Astrocyte (in vitro differentiated cells and primary cell): ENCODE measurements around the gene ESYT3. TPM values are rescaled to one million over a fixed set of nuclear protein-coding genes. Genes with fewer than 3 reads are reported as not detected.
A peak's percentile ranks its signal among the peaks of the same experiment; 100 is the strongest.
"Not testable (repeated sequence)": the region's sequence is repeated elsewhere in the genome, so short reads cannot be mapped to it uniquely, and the experiment has no call there.

Source experiments
- DNase-seq: peaks from one replicate; pipeline ENCODE4 v3.0.0-alpha.2; 2010; ENCODE audit warnings: low read depth
- FAIRE-seq: peaks from 2 replicates; lab custom pipeline; 2011; peaks lifted over from hg19 to GRCh38; lab: Jason Lieb, UNC
- H2AFZ ChIP-seq: 2 replicates; pipeline ENCODE4 v1.6.0; 2012; ENCODE audit warnings: low read depth, low read length, inconsistent platforms
- H3K27ac ChIP-seq: 2 replicates; pipeline ENCODE4 v1.5.1; 2011; ENCODE audit warnings: low read depth, low read length, inconsistent platforms
- H3K27me3 ChIP-seq: 2 replicates; pipeline ENCODE4 v1.6.0; 2011; ENCODE audit warnings: low read length, inconsistent platforms; ENCODE audit not compliant: insufficient read depth
- H3K36me3 ChIP-seq: 2 replicates; pipeline ENCODE4 v1.5.1; 2011; ENCODE audit warnings: low read length, inconsistent platforms; ENCODE audit not compliant: insufficient read depth
- H3K4me1 ChIP-seq: 2 replicates; pipeline ENCODE4 v1.5.1; 2011; ENCODE audit warnings: low read length, inconsistent platforms; ENCODE audit not compliant: insufficient read depth
- H3K4me2 ChIP-seq: 2 replicates; pipeline ENCODE4 v1.6.0; 2012; ENCODE audit warnings: low read length, inconsistent platforms
- H3K4me3 ChIP-seq: 2 replicates; pipeline ENCODE4 v1.5.1; 2011; ENCODE audit warnings: low read depth, mild to moderate bottlenecking, low read length, inconsistent platforms; ENCODE audit not compliant: insufficient read depth
- H3K79me2 ChIP-seq: 2 replicates; pipeline ENCODE4 v1.6.0; 2012; ENCODE audit warnings: mild to moderate bottlenecking, low read length, inconsistent platforms; ENCODE audit not compliant: insufficient read depth
- H3K9ac ChIP-seq: 2 replicates; pipeline ENCODE4 v1.6.0; 2012; ENCODE audit warnings: mild to moderate bottlenecking, low read length, inconsistent platforms
- H3K9me3 ChIP-seq: 2 replicates; pipeline ENCODE4 v1.5.1; 2012; ENCODE audit warnings: low read depth, mild to moderate bottlenecking, low read length, inconsistent platforms; ENCODE audit not compliant: insufficient read depth
- H4K20me1 ChIP-seq: 2 replicates; pipeline ENCODE4 v1.6.0; 2012; ENCODE audit warnings: low read length, inconsistent platforms; ENCODE audit not compliant: insufficient read depth
- H3K27ac Mint-ChIP-seq: one replicate; pipeline ENCODE4 v1.8.0; 2021; ENCODE audit warnings: mild to moderate bottlenecking, mixed read lengths; ENCODE audit not compliant: unreplicated experiment
- H3K27me3 Mint-ChIP-seq: one replicate; pipeline ENCODE4 v1.8.0; 2021; ENCODE audit warnings: low read depth, mixed read lengths; ENCODE audit not compliant: unreplicated experiment
- H3K36me3 Mint-ChIP-seq: one replicate; pipeline ENCODE4 v1.8.0; 2021; ENCODE audit warnings: low read depth, mixed read lengths; ENCODE audit not compliant: unreplicated experiment
- H3K4me1 Mint-ChIP-seq: one replicate; pipeline ENCODE4 v1.8.0; 2021; ENCODE audit warnings: low read depth, mixed read lengths; ENCODE audit not compliant: unreplicated experiment
- H3K4me3 Mint-ChIP-seq: one replicate; pipeline ENCODE4 v1.8.0; 2021; ENCODE audit warnings: mild to moderate bottlenecking, moderate library complexity, mixed read lengths; ENCODE audit not compliant: unreplicated experiment
- H3K9me3 Mint-ChIP-seq: one replicate; pipeline ENCODE4 v1.8.0; 2021; ENCODE audit warnings: mild to moderate bottlenecking, mixed read lengths; ENCODE audit not compliant: unreplicated experiment
- EZH2 ChIP-seq: IDR thresholded peaks from 2 replicates; pipeline ENCODE4 v1.6.1; 2012; ENCODE audit warnings: mild to moderate bottlenecking, low read length, inconsistent platforms; ENCODE audit not compliant: insufficient read depth
- total RNA-seq: library from RNA; stranded (reverse); gene quantifications from 2 replicates; pipeline ENCODE4 v1.2.1, GENCODE V29; 2021
- TF ChIP-seq, protein P1 (sequence below): IDR thresholded peaks from 2 replicates; pipeline ENCODE4 v1.5.1; 2011; ENCODE audit warnings: low read depth, mild to moderate bottlenecking, inconsistent platforms, low read length, moderate library complexity; ENCODE audit not compliant: insufficient read depth

The ESYT3 gene
- total RNA-seq, 1 donor from 2014 or later, result 2.0 TPM

DNA sequence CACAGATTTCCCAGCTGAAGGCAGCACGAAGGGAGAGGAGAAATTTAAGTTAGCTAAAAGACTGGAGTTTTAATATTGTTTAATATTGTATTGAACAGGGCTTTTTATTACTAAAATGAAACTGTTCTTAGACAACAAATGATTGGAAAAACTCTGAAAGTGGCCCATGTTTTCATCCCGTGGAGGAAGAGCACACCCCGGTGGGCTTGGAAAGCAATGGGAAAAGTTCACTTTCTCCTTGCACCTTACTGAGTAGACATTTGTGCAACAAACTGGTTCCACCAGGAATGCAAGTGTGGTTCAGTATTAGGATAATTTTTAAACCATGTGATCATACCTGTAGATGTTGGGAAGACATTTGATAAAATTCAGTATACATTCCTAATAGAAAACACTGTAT, 8.2 kb upstream of the ESYT3 start:
- no peaks in the 10 kb centered on the region for H3K9me3 Mint-ChIP-seq
- Histone ChIP-seq H3K4me1 (no peaks in the 10 kb centered on the region), H3K79me2 (no peaks in the 10 kb centered on the region), H3K9me3 (no peaks in the 10 kb centered on the region), H3K36me3 (no peaks in the 10 kb centered on the region), H3K27me3 (no peaks in the 10 kb centered on the region), H3K27ac (no peak overlapping the region), H3K4me3 (no peak overlapping the region), H3K4me2 (no peak overlapping the region), H3K9ac (no peak overlapping the region), H4K20me1 (no peaks in the 10 kb centered on the region), H2AFZ (no peak overlapping the region)
- DNase-seq (no peak), FAIRE-seq (no peak)
- no peak overlapping the region for H3K4me3 Mint-ChIP-seq
- no peaks in the 10 kb centered on the region for H3K36me3 Mint-ChIP-seq
- no peak overlapping the region for H3K27ac Mint-ChIP-seq
- no peak for TF ChIP-seq EZH2
- TF ChIP-seq, protein P1, sequence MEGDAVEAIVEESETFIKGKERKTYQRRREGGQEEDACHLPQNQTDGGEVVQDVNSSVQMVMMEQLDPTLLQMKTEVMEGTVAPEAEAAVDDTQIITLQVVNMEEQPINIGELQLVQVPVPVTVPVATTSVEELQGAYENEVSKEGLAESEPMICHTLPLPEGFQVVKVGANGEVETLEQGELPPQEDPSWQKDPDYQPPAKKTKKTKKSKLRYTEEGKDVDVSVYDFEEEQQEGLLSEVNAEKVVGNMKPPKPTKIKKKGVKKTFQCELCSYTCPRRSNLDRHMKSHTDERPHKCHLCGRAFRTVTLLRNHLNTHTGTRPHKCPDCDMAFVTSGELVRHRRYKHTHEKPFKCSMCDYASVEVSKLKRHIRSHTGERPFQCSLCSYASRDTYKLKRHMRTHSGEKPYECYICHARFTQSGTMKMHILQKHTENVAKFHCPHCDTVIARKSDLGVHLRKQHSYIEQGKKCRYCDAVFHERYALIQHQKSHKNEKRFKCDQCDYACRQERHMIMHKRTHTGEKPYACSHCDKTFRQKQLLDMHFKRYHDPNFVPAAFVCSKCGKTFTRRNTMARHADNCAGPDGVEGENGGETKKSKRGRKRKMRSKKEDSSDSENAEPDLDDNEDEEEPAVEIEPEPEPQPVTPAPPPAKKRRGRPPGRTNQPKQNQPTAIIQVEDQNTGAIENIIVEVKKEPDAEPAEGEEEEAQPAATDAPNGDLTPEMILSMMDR, result peak; percentile 62
- no peaks in the 10 kb centered on the region for H3K4me1 Mint-ChIP-seq
- H3K27me3 Mint-ChIP-seq, result peaks cover 3% of the 10 kb centered on the region

DNA sequence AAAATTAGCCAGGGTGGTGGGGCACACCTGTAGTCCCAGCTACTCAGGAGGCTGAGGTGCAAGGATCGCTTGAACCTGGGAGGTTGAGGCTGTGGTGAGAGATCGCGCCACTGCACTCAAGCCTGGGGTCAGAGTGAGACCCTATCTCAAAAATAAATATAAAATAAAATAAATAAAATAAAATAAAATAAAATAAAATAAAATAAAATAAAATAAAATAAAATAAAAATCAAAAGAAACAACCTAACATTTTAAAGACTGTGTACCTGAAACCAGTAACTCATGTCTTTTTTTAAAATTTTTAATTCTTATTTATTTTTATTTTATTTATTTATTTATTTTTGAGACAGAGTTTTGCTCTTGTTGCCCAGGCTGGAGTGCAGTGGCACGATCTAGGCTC, 7.7 kb upstream of the ESYT3 start:
- not testable (repeated sequence) for H3K9me3 Mint-ChIP-seq, H3K4me1 Mint-ChIP-seq, H4K20me1 ChIP-seq, H3K27me3 ChIP-seq, H3K9ac ChIP-seq, H3K4me2 ChIP-seq, H3K4me1 ChIP-seq, H3K36me3 Mint-ChIP-seq, H3K27me3 Mint-ChIP-seq, FAIRE-seq, H2AFZ ChIP-seq, H3K9me3 ChIP-seq, H3K27ac ChIP-seq, H3K36me3 ChIP-seq, H3K79me2 ChIP-seq, H3K27ac Mint-ChIP-seq, DNase-seq, H3K4me3 ChIP-seq, H3K4me3 Mint-ChIP-seq

DNA sequence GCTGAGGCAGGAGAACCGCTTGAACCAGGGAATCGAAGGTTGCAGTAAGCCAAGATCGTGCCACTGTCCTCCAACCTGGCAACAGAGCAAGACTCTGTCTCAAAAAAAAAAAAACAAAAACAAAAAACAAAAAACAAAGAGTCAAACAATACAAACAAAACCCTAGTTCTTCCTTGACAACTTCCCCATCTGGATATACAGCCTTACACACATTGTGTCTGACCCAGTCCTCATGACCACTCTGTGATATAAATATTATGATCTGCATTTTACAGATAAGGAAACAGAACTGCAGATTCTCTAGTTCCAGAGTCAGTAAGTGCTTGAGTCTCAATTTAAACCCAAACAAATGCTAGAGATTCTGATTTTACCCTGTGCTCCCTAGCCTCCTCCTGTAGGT, 4.8 kb upstream of the ESYT3 start:
- DNase-seq, result no peak
- Histone ChIP-seq H3K27me3 (peaks cover 23% of the 10 kb centered on the region), H3K4me2 (no peak overlapping the region), H4K20me1 (no peaks in the 10 kb centered on the region), H2AFZ (no peak overlapping the region), H3K27ac (no peak overlapping the region), H3K9me3 (no peaks in the 10 kb centered on the region), H3K4me3 (no peak overlapping the region), H3K4me1 (peaks cover 4% of the 10 kb centered on the region), H3K79me2 (no peaks in the 10 kb centered on the region), H3K36me3 (no peaks in the 10 kb centered on the region), H3K9ac (no peak overlapping the region)
- TF ChIP-seq EZH2, result no peak
- TF ChIP-seq, protein P1, result no peak
- no peaks in the 10 kb centered on the region for H3K36me3 Mint-ChIP-seq
- H3K4me1 Mint-ChIP-seq, result peaks cover 2% of the 10 kb centered on the region
- no peak overlapping the region for H3K4me3 Mint-ChIP-seq
- no peak for FAIRE-seq
- H3K27me3 Mint-ChIP-seq, result peaks cover 22% of the 10 kb centered on the region
- peaks cover 7% of the 10 kb centered on the region for H3K9me3 Mint-ChIP-seq
- no peak overlapping the region for H3K27ac Mint-ChIP-seq
